ENCODE data around the gene LRRTM4. TPM values are rescaled to one million over a fixed set of nuclear protein-coding genes. Genes with fewer than 3 reads are reported as not detected.

Gene LRRTM4
- total RNA-seq, 1 experiment from 2014 or later = 0.23 TPM

DNA sequence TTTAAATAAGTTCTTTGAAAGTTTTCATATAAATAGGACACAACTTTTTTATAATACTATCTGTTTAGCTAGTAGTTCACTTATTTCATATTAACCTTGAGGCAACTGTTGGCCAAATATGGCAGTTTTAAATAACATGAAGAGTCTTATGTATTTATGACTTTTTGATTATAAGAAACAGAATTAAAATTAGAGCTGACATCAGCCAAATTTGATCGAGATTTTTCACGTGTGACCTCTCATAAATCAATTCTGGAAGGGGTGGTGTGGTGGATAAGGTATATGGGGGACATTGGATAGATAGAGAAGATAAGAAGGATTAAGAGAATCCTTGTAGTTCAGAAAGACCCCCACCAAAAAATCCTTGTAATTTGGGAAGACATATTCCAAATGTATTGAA, 776.6 kb downstream of the LRRTM4 start:
- no TSS peak for BruUV-seq (replicated peaks)
- ATAC-seq (no peak), DNase-seq (ENCODE audit: low read depth, low spot score) (no peak)
- no peak overlapping the region for H3K27ac ChIP-seq (ENCODE audit: low read length)
- CTCF ChIA-PET = no interaction called here
- no peaks in the 10 kb centered on the region for H3K27me3 ChIP-seq (ENCODE audit: control insufficient read depth, insufficient read depth, low read length)
- no peak overlapping the region for H3K4me3 ChIP-seq (ENCODE audit: low read depth in 2 of 2, low read length in 2 of 2)
- POLR2A ChIA-PET = no interaction called here
- intact Hi-C loops (cut with micrococcal nuclease; ENCODE audit: unreplicated experiment) = no loop called here
- in situ Hi-C loops (cut with HindIII; ENCODE audit: low pct_unique_long_range_greater_than_20kb, low sequenced_read_pairs) = no loop called here
- H3K4me1 ChIP-seq (ENCODE audit: control insufficient read depth, insufficient read depth, low read length) = no peaks in the 10 kb centered on the region
- no peak for TF ChIP-seq TCF7L2 (IDR thresholded peaks at IDR 0.05; ENCODE audit: low read depth, low read length)
- TF ChIP-seq, protein P1, sequence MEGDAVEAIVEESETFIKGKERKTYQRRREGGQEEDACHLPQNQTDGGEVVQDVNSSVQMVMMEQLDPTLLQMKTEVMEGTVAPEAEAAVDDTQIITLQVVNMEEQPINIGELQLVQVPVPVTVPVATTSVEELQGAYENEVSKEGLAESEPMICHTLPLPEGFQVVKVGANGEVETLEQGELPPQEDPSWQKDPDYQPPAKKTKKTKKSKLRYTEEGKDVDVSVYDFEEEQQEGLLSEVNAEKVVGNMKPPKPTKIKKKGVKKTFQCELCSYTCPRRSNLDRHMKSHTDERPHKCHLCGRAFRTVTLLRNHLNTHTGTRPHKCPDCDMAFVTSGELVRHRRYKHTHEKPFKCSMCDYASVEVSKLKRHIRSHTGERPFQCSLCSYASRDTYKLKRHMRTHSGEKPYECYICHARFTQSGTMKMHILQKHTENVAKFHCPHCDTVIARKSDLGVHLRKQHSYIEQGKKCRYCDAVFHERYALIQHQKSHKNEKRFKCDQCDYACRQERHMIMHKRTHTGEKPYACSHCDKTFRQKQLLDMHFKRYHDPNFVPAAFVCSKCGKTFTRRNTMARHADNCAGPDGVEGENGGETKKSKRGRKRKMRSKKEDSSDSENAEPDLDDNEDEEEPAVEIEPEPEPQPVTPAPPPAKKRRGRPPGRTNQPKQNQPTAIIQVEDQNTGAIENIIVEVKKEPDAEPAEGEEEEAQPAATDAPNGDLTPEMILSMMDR (IDR thresholded peaks at IDR 0.05) = no peak
- TF ChIP-seq SIN3A (IDR thresholded peaks at IDR 0.05; ENCODE audit: borderline replicate concordance, insufficient read depth, low read depth, low read length) = no peak
- TF ChIP-seq POLR2AphosphoS5 (IDR thresholded peaks at IDR 0.05; ENCODE audit: low read depth, low read length) = no peak
- no peaks in the 10 kb centered on the region; the same call in 1 of the 2 replicates for H3K9me3 ChIP-seq (ENCODE audit: control insufficient read depth, insufficient read depth, low read depth, low read length)
- no peaks in the 10 kb centered on the region for H3K36me3 ChIP-seq (ENCODE audit: control insufficient read depth, insufficient read depth, low read length)

DNA sequence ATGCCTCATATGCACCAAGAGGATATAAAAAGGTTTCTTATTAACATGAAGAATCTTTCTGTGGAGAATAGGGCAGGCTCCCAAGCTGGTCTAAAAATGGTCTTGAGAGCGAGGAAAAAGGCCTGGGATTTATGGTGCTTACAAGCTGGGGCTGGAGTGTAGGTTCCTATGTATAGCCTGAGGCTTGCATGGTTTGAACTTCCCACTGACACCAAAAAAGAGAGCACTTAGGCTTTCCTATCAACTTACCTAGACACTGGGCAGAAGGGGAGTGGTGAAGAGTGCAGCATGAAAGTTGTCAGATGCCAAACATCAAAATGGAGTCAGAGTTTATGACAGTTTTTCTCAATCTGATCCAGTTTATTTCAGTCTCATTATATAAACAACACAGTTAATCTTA, 784.6 kb downstream of the LRRTM4 start:
- ATAC-seq = no peak
- no peak overlapping the region for H3K27ac ChIP-seq (ENCODE audit: low read length)
- POLR2A ChIA-PET = no interaction called here

More for the DNA sequence above, 784.6 kb downstream of the LRRTM4 start:
- no peak for DNase-seq (ENCODE audit: low read depth, low spot score)
- in situ Hi-C loops (cut with HindIII; ENCODE audit: low pct_unique_long_range_greater_than_20kb, low sequenced_read_pairs) = no loop called here
- no peak for TF ChIP-seq SIN3A (IDR thresholded peaks at IDR 0.05; ENCODE audit: borderline replicate concordance, insufficient read depth, low read depth, low read length)
- TF ChIP-seq, protein P2, sequence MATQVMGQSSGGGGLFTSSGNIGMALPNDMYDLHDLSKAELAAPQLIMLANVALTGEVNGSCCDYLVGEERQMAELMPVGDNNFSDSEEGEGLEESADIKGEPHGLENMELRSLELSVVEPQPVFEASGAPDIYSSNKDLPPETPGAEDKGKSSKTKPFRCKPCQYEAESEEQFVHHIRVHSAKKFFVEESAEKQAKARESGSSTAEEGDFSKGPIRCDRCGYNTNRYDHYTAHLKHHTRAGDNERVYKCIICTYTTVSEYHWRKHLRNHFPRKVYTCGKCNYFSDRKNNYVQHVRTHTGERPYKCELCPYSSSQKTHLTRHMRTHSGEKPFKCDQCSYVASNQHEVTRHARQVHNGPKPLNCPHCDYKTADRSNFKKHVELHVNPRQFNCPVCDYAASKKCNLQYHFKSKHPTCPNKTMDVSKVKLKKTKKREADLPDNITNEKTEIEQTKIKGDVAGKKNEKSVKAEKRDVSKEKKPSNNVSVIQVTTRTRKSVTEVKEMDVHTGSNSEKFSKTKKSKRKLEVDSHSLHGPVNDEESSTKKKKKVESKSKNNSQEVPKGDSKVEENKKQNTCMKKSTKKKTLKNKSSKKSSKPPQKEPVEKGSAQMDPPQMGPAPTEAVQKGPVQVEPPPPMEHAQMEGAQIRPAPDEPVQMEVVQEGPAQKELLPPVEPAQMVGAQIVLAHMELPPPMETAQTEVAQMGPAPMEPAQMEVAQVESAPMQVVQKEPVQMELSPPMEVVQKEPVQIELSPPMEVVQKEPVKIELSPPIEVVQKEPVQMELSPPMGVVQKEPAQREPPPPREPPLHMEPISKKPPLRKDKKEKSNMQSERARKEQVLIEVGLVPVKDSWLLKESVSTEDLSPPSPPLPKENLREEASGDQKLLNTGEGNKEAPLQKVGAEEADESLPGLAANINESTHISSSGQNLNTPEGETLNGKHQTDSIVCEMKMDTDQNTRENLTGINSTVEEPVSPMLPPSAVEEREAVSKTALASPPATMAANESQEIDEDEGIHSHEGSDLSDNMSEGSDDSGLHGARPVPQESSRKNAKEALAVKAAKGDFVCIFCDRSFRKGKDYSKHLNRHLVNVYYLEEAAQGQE (IDR thresholded peaks at IDR 0.05; ENCODE audit: insufficient read depth in 1 of 2, low read depth in 2 of 2, low read length in 1 of 2) = no peak
- no peak for TF ChIP-seq POLR2AphosphoS5 (IDR thresholded peaks at IDR 0.05; ENCODE audit: low read depth, low read length)
- TF ChIP-seq, protein P1 (IDR thresholded peaks at IDR 0.05) = no peak
- TF ChIP-seq TCF7L2 (IDR thresholded peaks at IDR 0.05; ENCODE audit: low read depth, low read length) = no peak
- Histone ChIP-seq H3K4me3 (ENCODE audit: low read depth in 2 of 2, low read length in 2 of 2) (no peak overlapping the region), H3K36me3 (ENCODE audit: control insufficient read depth, insufficient read depth, low read length) (no peaks in the 10 kb centered on the region), H3K4me1 (ENCODE audit: control insufficient read depth, insufficient read depth, low read length) (no peaks in the 10 kb centered on the region), H3K9me3 (ENCODE audit: control insufficient read depth, insufficient read depth, low read depth, low read length) (no peaks in the 10 kb centered on the region), H3K27me3 (ENCODE audit: control insufficient read depth, insufficient read depth, low read length) (no peaks in the 10 kb centered on the region)
- no TSS peak for BruUV-seq (replicated peaks)
- CTCF ChIA-PET = no interaction called here
- intact Hi-C loops (cut with micrococcal nuclease; ENCODE audit: unreplicated experiment) = no loop called here
